NCI-H2196 treated with DMSO at 0.1 percent for 48 hours (cell line): ENCODE results near the gene CD99.

Source experiments
- DNase-seq: peaks from one replicate; lab custom pipeline; 2025; ENCODE audit not compliant: unreplicated experiment; lab: John Stamatoyannopoulos, UW

The CD99 gene, protein sequence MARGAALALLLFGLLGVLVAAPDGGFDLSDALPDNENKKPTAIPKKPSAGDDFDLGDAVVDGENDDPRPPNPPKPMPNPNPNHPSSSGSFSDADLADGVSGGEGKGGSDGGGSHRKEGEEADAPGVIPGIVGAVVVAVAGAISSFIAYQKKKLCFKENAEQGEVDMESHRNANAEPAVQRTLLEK

DNA sequence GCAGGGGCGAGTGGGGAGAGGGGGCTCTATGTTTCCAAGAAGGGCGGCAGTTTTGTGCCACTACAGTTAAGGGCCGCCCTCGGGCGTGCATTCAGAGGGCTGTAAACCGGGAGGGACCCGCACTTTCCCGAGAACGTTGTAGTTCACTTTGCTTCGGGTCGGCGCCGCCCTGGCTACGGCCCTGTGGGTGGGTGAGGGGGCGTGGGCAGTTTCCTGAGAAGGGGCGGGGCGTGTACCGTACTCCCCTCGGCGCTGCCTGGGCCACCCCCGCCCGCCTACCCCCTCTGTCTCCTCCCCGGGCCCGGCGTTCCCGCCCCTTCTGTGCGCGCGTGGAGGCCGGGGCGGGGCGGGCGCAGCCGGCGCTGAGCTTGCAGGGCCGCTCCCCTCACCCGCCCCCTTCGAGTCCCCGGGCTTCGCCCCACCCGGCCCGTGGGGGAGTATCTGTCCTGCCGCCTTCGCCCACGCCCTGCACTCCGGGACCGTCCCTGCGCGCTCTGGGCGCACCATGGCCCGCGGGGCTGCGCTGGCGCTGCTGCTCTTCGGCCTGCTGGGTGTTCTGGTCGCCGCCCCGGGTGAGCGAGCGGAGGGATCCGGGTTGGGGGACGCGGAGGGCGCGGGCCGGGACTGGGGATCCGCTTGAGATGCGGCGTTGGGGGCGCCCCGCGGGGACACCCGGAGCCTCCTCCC is at the start of gene CD99:
Gene CD99, plus strand, starts transcription at position 440 of the 687 bp plus-strand sequence. Its CDS starts 66 bp downstream, at position 506.
- DNase-seq: no peak

DNA sequence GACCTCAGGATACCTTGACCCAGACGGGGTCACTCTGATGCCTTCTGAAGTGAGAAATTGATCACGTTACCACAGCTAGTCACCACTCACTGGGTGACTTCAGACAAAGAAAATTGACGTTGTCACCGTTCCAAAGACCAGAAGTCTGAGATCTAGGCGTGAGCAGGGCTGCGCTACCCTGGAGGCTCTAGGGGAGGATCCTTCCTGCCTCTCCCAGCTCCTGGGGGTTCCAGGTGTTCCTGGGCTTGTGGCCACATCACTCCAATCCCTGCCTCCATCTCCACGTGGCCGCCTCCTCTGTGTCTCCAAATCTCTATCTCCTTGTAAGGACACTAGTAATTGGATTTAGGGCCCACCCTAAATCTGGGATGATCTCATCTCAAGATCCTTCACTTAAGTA is 48.9 kb upstream of the CD99 start:
- no peak for DNase-seq

DNA sequence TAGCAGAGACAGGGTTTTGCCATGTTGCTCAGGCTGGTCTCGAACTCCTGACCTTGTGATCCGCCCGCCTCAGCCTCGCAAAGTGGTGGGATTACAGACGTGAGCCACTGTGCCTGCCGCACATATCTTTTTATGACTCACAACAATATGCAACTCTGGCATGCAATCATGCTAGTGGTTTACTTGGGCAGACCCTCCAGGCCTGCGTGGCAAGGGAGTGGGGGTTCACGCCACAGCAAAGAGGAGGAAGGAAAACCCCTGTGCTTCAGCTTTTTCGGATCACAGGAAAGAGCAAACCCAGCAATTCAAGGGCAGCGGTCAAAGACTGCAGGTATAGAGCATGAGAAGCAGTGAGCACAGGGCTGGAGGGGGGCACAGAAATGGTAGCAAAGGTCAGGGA is 48.3 kb upstream of the CD99 start:
- DNase-seq: no peak

DNA sequence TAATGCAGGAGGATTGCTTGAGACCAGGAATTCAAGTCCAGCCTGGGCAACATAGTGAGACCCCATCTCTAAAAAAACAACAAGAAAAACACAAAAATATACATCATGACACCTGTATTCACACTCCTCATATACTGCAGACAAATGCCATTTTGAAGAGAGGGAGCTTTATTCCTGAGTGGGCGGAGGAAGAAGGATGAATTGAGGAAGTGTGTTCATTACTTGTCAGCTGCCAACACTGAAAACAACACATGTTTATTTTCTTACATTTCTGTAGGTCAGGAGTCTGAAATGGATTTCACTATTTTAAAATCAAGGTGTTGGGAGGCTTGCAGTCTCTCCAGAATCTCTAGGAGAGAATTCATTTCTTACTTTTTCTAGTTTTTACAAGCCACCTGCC is 47.2 kb upstream of the CD99 start:
- no peak for DNase-seq

DNA sequence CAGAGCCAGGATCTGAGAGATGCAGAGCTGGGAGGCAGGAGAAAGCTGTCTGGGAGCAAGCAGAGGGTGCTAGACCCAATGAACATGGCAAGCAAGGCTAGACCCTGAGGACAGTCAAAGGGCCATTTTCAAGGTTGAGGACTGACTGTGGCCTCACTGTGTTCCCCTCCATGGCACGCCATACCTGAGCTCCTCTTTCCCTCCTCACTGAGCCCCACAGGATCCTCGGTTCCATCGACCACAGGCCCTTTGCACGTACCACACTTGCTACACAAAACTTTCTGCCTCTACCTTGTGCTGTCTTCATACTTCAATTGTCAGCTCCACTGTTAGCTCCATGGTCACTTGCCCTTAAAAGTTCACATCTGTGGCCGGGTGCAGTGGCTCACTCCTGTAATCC is 45.5 kb upstream of the CD99 start:
- no peak for DNase-seq

DNA sequence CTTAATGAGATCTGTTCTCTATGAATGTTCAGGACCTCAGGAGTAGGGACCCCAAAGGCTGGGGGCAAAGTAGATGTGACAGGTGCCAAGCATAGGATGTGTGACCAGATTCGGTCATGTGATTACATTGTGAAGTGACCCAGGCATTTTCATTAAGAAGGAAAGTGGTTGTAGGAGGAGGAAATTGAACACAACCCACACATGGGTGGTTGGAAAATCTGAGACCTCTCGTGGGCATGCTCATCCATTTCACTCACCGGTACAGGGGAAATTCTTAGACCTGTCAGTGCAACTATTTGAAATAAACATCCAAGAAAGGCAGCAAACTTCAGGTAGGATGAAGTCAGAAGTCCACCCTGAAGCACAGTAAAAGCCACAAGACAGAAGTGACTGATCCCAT is 43.5 kb upstream of the CD99 start:
- DNase-seq: no peak

DNA sequence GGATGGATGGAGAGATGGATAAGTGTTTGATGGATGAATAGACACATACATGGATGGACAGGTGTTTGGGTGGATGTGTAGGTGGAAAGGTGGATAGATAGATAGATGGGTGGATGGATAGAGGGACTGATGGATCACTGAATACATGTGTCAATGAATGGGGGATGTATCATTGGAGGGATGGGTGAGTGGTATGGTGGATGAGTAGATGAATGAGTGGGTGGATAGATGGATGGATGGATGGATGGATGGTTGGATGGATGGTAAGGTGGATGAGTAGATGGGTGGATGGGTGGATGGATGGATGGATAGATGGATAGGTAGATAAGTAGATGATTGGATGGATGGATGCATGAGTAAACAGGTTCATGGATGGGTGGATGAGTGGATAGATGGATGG is 41.1 kb upstream of the CD99 start:
- no peak for DNase-seq

DNA sequence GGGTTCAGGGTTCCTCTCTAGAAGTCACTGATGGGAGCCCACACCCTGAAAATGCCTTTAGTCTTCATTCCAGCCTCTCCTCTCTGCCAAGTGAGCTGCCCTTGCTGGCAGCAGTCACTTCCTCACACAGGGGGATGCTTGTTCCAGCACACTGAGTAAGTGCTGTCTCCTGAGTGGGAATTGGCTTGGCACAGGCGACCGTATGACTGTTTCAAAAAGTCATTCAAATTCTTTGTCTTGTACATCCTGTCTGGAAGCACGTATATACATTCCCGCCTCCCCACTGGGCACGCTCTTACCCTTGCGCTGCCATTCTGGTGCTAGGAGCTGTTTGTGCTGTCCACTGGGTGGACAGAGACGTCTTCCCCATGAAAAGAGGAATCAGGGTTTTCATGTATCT is 40.2 kb upstream of the CD99 start:
- DNase-seq: no peak

DNA sequence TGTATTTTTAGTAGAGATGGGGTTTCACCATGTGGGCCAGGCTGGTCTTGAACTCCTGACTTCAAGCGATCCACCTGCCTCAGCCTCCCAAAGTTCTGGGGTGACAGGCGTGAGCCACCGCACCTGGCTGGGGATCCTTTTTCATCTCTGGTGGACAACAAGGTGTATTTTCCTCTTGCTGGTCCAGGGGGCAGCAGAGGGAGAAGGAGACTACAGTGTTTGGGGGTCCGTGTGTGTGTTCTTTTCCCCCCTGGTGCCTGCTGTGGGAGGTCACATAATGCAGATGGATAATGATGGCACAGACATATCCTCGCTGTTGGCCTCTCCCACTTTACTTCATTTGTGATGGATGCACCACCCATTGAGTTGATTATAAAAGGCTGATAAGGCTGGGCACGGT is 39.0 kb upstream of the CD99 start:
- DNase-seq: no peak

DNA sequence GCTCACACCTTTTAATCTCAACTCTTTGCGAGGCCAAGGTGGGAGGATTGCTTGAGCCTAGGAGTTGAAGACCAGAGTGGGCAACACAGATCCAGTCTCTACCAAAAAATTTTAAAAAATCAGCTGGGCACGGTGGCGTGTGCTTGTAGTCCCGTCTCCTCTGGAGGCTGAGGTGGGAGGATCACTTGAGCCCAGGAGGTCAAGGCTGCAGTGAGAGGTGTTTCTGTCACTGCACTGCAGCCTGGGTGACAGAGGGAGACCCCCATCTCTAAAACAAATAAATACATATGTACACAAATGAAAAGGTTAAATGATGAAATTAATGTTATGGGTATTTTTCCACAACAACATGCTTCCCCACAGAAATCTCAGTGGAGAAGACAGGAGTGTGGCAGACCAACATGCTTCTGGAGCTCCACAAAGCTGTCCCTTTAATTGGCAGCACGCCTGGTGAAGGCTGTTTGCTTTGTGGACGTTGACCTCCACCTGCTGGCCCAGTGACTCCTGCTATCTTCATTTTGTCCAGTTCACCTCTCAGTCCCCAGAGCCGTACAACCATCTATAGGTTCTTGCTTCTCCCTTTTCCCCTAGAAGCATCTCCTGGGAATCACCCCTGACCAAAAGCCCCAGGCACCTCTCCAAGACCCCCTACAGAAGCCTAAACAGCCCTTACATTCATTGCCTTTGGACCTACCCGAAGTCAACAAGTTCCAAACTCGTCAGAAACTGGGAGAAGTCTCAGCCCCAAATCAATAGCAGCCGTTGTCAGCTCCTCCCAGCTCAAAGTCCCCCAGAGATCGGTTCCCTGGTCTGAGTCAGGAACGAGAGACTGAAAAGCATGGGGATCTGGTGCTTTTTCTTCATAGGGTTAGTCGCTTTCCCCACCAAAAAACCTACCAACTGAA is 36.4 kb upstream of the CD99 start:
- no peak for DNase-seq

DNA sequence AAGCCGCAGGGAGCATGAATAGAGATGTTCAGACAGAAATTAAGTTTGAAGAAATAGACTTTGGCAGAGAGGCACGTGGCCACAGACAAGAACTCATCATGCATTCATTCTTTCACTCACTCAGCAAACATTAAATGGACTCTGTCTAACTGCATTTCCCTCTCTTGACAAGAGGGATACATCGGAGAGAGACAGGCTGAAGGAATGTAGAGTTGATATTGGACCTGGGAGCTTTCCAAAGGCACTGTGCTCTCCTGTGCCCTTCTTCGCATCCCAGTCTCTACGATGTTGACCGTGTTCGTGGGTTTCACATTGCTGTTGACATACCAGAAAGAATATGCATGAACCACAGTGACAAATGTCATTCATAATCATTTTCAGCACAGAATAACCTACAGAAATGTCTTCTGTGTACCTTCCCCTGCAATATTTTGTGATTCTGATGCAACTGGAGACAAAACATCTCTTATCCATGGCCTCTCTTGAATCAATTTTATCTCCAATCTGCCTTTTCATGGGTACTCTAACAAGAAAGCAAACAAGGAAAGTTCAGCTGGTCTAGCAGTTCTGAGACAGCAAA is 34.7 kb upstream of the CD99 start:
- no peak for DNase-seq

DNA sequence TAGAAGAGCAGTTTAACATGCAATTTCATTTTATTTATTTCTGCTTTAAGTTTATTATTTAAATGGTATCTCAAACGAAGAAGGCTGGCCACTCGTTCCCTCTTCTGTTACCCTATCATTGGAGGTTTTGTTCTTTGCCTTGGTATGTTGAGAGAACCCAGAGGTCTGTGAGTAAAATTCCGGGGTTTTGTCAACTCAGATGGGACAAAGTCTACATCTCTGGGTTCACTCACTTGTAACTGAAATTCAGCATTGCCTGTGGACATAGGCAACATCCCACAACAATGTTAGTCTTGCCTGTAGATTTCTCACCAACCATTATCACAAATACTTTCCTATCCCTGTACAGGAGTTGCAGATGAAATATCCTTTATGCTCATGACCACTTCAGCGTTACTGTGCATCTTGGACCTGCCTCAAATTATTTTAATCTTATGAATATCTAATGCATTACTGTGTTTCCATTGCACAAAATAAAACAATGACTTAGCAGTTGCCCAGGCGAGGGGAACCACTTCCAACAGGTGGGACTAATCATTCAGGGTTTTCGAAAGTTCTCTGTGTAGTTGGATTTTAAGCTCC is 33.5 kb upstream of the CD99 start:
- no peak for DNase-seq

DNA sequence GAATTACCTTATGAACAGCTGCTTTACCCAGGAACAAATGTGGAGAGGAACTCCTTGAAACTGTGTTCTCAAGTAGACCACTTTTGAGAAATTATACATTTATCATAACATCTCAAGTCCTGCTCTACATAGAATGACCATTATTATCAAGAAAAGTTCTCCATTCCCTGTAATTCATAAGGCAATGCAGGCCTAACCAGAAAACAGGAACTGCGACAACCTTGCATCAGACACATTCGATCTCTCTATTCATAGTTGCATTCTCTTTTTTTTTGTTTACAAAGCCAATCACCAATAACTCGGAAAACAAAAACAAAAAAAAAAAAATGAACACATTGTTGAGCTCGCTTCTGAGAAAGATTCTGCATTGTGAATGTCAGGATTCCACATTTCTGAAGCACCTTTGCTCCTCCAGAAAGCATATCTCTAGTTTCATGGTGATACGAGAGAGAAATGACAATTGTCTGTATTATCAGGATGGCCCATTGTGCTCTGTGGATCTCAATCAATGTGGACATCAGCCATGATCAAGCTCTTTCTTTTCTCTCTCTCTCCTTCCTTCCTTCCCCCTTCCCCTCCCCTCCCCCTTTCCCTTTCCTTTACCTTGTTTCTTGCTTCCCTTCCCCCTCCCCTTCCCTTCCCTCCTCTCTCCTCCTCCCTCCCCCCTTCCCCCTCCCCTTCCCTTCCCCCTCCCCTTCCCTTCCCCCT is 32.4 kb upstream of the CD99 start:
- DNase-seq: no peak

DNA sequence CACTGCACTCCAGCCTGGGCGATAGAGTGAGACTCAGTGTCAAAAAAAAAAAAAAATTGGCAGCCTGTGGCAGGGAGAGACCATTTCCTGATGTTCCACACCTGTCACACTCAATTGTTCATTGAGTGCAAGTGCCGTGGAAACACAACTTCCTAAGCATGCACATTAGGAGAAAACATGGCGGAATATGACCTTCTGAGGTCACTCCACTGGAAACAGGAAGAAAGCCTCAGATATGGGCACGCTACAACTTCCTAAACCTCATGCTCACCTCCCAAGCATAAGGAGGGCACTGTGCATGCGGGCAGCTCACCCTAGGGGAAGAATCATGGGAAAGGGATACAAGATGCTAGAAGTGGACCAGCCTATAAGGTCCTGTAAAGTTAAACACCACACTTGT is 28.5 kb upstream of the CD99 start:
- no peak for DNase-seq

DNA sequence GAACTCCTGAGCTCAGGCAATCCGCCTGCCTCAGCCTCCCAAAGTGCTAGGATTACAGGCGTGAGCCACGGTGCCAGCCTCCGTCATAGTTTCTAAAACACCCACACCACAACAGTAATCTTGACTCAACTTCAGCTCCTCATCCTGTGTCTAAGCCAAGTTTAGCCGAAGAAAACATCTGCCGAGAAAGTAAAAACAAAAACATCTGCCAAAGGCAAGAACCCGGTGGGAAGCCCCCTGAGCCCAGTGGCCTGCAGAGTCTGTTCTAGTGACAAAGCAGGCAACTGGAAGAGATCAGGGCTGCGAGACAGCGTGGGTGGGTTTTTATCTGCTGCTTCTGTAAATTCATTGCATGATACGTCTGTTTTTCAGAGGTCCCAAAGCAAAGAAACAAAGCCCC is 26.6 kb upstream of the CD99 start:
- no peak for DNase-seq

DNA sequence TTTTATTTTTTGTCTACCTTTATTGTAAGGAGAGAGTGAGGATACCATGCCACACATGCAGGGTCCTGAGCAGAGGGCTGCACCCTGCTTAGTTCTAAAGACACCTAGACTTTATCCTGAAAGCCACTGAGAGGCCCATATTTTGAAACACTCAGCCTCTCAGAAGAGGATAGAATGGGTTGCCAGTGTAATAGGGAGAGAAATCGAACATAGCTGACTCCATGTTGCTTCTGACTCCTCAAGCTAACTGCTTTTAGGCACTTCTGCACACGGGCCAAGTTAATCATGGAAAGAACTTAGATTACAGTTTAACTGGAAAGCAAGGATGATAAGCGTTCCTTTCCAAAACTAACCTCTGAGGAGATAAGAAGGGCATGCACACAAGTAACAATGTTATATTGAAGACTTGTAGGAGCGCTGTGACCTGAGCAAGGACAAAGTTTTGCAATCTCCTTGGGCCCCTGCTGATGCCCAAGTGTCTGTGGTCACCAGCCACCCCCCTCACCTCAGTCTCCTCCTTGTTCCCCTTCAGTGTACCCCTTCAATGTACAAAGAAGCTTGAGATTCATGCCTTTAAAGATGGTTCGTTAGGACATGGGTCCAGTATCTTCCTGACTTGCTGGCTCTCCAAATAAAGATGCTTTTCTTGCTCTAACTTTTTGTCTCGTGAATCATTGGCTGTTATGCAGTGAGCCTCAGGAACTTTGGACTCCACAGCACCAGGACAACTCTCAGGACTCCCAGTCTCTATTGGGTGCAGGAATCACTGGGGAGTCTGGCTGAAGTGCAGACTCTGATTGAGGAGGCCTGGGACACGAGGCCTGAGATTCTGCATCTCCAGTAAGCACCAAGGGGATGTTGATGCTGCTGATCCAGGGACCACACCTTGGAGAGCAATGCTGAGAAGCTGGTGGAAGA is 25.4 kb upstream of the CD99 start:
- DNase-seq: no peak

DNA sequence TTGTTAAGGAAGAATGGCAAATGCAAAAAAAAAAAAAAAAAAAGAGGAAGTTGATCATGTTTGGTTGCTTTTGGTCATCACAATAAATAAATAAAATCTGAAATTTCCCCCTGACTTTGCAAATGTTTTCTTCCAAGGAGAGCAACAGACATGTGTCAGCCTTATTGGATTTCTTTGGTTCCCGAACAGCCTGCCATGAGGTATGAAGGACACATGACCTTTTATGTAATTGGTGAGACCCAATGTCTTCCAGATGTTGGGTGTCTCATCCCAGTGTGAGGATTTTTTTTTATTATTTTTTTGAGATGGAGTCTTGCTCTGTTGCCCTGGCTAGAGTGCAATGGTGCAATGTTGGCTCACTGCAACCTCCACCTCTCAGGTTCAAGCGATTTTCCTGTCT is 24.6 kb upstream of the CD99 start:
- DNase-seq: no peak

DNA sequence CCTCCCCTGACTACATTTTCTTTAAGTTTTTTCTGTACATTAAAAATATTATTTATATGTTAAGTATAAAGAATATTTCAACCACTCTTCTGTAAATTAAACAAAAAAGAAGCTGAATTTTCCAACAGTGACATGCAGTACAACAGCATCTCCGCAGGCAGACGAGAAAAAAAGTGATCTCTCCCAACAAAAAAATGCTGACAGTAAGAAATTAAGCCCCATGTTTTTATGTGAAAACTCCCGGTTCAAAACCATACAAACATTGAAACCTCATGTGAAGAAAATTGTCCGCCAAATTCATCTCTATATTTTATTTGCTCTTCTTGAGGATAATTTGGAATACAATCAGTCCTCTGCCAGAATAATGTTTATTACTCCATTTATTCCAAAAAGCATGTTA is 20.1 kb upstream of the CD99 start:
- DNase-seq: no peak

DNA sequence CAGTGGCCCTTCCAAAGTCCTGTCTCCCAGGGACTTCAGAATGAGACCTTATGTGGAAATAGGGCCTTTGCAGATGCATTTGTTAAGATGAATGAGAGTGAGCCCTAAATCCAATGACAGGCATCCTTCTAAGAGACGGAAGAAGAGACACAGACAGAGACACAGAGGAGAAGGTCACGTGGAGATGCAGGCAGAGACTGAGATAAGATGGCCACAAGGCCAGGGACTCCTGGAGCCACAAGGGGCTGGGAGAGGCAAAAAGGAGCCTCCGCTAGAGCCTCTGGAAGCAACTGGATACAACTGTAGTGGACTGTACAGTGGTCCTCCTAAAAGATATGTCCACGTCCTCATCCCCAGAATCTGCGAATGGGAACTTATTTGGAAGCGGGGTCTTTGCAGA is 19.0 kb upstream of the CD99 start:
- no peak for DNase-seq

DNA sequence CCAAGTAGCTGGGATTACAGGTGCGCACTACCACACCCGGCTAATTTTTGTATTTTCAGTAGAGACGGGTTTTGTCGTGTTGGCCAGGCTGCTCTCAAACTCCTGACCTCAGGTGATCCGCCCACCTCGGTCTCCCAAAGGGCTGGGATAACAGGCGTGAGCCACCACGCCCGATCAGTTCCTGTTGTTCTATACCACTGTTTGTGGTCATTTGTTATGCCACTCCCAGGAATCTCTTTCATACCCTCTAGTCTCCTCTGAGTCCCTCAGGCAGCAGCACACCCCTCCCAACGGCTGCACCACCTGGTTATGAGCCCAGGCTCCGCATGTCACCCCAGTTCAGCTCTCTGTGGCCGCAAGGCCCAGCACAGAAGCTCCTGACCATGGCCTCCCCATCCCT is 17.5 kb upstream of the CD99 start:
- no peak for DNase-seq
